GM12873 (cell line): ENCODE data around the gene SNHG17.

Source experiments
- TF ChIP-seq, protein P1 (sequence below): IDR thresholded peaks from 2 replicates; pipeline ENCODE4 v1.5.1; 2012; ENCODE audit warnings: low read depth, mild to moderate bottlenecking, moderate library complexity, low read length, control low read depth; ENCODE audit not compliant: insufficient read depth; ENCODE audit errors: missing control alignments

The SNHG17 gene

GRCh38 chr20:38441916-38442315, 6.8 kb upstream of the SNHG17 start:
- TF ChIP-seq, protein P1, sequence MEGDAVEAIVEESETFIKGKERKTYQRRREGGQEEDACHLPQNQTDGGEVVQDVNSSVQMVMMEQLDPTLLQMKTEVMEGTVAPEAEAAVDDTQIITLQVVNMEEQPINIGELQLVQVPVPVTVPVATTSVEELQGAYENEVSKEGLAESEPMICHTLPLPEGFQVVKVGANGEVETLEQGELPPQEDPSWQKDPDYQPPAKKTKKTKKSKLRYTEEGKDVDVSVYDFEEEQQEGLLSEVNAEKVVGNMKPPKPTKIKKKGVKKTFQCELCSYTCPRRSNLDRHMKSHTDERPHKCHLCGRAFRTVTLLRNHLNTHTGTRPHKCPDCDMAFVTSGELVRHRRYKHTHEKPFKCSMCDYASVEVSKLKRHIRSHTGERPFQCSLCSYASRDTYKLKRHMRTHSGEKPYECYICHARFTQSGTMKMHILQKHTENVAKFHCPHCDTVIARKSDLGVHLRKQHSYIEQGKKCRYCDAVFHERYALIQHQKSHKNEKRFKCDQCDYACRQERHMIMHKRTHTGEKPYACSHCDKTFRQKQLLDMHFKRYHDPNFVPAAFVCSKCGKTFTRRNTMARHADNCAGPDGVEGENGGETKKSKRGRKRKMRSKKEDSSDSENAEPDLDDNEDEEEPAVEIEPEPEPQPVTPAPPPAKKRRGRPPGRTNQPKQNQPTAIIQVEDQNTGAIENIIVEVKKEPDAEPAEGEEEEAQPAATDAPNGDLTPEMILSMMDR = no peak

GRCh38 chr20:38437796-38438195, 2.7 kb upstream of the SNHG17 start:
- TF ChIP-seq, protein P1 = no peak

GRCh38 chr20:38435555-38435939, 419 bp upstream of the SNHG17 start:
- TF ChIP-seq, protein P1 = no peak

GRCh38 chr20:38434301-38434741, 807 bp downstream of the SNHG17 start:
- TF ChIP-seq, protein P1 = no peak

DNA sequence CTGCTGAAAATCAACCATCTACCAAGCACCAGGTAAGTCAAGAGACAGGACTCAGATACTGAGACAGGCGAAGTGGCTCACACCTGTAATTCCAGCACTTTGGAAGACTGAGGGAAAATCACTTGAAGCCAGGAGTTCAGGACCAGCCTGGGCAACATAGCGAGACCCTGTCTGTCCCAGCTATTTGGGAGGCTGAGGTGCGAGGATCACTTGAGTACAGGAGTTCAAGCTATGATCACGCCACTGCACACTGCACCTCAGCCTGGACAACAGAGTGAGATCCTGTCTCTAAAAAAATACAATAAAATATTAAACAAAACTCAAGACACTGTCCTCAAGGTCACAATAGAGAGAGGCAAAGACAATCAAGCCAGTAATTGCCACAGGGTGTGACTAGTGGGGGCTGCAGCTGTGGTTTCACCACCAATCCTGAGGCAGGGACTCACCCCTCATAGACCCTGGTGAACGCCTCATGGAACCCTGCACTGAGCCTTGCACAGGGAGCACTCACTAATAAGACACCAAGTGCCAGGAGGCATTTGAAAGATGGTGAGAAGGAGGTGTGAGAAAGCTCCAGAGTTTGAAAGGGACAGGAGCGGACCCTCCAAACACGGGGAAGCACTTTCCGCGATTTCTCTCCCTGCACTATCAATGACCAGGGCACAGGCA, 1.7 kb downstream of the SNHG17 start:
- TF ChIP-seq, protein P1 = no peak

DNA sequence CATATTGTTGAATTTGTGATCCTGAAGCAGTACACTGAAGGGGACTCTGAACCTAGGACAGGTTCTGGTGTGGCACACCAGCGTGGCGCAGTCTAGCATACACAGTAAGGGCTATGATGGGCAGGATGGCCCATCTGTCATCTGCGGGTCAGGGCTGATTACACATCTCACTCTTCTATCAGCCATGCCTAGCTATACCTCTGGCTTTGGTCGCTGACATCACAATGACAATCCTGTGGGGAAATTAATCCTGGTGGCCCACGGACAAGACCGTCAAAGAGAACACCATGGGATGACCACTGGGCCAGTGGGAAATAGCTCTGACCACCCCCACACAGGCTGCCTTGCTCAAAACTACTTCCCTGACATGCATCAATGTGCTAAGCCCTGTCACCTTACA, 2.8 kb downstream of the SNHG17 start:
- TF ChIP-seq, protein P1 = no peak

DNA sequence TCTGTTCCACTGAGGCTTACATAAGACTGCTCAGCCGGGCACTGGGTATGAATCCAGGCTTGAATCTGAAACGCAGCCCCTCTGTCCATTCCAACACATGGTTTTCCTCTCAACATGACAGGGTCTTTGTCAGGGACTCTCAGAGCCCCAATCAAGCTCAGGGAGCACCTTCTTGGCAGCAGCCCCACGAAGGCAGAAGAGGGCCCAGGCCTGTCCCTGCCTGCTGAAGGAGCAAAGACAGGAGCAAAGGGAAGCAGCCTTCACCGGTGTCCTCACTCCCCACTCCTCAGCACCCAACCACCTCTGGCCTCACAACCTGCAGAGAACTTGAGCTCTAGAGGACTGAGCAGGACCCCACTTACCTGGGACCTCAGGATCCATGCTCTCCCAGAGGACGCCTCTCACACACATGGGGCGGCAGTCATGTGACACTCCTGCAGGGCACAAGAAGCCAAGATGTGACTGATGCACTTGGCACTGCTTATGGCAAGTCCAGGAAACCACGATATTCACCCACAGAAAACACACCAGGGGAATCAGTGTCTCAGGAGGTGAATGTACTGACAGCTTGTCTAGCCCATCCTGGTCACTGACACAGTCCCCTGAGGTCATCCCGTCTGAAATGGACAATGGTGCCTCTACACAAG, 4.3 kb downstream of the SNHG17 start:
- TF ChIP-seq, protein P1 = no peak
